GM19468 (cell line): Measurements from ENCODE around the gene ZC3H12D.

Source experiments
- ATAC-seq: cut with Tn5 transposase; IDR thresholded peaks from one replicate; pipeline ENCODE4 v1.9.1; 2021; ENCODE audit warnings: mild to moderate bottlenecking, moderate library complexity, moderate number of reproducible peaks; ENCODE audit not compliant: unreplicated experiment; ENCODE audit errors: extremely low read depth

The ZC3H12D gene

GRCh38 chr6:149422581-149422980 is 62.2 kb downstream of the ZC3H12D start:
- ATAC-seq = no peak

GRCh38 chr6:149421132-149421531 is 63.7 kb downstream of the ZC3H12D start:
- ATAC-seq = no peak

DNA sequence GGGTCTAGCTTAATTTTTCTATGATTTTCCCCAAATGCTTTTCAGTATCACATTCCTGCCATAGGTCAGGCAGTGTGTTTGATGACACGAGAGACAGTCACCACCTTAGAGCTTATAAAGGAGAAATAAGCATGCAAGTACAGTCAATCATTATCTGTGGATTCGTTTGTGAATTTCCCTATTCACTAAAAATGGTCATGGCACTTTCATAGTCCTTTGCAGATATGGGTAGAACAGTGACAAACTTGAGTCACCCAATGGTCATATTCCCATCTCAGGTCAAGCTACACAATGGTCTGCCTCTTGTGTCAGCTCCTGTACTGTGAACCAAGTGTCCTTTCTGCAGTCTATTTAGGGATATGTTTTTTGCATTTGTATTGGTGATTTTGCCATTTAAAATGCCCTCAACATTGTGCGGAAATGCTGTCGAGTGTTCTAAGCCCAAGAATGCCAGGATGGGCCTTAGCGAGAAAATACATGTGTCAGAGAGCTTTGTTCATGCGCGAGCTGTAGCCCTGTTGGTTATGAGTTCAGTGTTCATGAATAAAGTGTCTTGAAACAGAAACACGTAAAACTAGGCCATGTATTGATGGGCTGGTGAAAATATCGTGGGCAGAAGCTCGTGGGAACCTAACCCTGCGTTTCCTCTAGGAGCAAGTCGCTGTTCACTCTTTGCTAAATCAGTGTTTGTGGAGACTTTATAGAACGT is 65.0 kb downstream of the ZC3H12D start:
- no peak for ATAC-seq

GRCh38 chr6:149414821-149415220 is 70.0 kb downstream of the ZC3H12D start:
- no peak for ATAC-seq

- ATAC-seq = no peak
Observed at GRCh38 chr6:149414009-149414408, 70.8 kb downstream of the ZC3H12D start.

GRCh38 chr6:149410557-149410956 is 74.3 kb downstream of the ZC3H12D start:
- ATAC-seq = no peak

- no peak for ATAC-seq
Observed at GRCh38 chr6:149409617-149410016, 75.2 kb downstream of the ZC3H12D start.

GRCh38 chr6:149405823-149406765 is 78.7 kb downstream of the ZC3H12D start:
- no peak for ATAC-seq

DNA sequence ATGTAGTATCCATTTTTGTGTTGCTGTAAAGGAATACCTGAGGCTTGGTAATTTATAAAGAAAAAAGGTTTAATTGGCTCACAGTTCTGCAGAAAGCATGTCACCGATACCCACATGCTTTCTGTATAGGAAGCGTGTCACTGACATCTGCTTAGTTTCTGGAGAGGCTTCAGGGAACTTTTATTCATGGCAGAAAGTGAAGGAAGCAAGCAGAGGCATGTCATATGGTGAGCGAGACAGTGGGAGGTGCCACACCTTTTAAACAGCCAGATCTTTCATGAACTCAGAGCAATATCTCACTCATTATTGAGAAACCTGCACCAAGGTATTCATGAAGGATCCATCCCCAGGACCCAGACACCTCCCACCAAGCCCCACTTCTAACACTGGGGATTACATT is 81.3 kb downstream of the ZC3H12D start:
- no peak for ATAC-seq

GRCh38 chr6:149400050-149400449 is 84.8 kb downstream of the ZC3H12D start, which contains the start of gene SUMO4:
TSS of gene SUMO4 (plus strand) at chr6:149400262. CDS start at chr6:149400392, 130 bp downstream.
- no peak for ATAC-seq

GRCh38 chr6:149397384-149397783 is 87.4 kb downstream of the ZC3H12D start:
- ATAC-seq = no peak
